Measurements from ENCODE around the gene SLC6A18.

The SLC6A18 gene

DNA sequence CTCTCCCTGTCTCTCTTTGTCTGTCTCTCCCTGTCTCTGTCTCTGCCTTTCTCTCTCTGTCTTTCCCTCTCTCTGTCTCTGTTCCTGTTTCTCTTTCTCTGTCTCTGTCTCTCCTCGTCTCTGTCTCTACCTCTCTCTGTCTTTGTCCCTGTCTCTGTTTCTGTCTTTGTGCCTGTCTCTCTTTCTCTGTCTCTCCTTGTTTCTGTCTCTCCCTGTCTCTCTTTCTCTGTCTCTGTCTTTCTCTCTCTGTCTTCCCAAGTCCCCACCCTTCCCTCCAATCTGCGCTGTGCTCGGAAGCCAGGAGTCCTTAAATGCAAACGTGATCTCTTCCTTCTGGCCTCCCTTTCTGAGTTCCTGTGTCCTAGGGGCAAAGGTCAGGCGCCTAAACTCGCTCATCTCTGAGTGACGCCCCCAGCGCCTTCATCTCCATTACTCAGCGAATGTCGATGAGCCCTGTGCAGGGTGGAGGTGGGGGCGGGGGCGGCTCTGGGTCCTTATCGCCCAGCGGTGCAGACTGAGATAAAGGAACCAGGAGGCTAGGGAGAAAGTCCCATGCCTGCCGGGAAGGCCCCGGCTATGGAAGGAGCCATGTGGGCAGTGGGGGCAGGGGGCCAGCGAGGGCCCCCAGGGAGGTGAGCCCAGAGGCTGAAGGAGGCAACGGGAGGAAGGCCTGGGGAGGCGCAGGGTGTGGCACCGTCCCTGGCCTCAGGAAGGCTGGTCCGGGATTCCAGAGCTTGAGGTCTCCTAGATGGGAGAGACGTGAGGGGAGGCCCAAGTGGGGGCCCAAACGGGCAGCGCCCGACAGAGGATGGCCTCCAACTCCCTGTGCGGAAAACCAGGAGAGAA, 25.3 kb upstream of the SLC6A18 start:
- no peaks in the 10 kb centered on the region for H3K9me3 ChIP-seq (replicated peaks; ENCODE audit: insufficient read depth, low read length)
- no peak overlapping the region for H3K4me2 ChIP-seq (ENCODE audit: low read depth, low read length)
- H3K9ac ChIP-seq (ENCODE audit: low read length) = no peak overlapping the region
- H3K79me2 ChIP-seq (ENCODE audit: low read length) = no peaks in the 10 kb centered on the region
- no peak overlapping the region for H3K27ac ChIP-seq (ENCODE audit: low read length)
- H3F3A ChIP-seq (ENCODE audit: insufficient read depth, low read length) = no peaks in the 10 kb centered on the region
- TF ChIP-seq, protein P1, sequence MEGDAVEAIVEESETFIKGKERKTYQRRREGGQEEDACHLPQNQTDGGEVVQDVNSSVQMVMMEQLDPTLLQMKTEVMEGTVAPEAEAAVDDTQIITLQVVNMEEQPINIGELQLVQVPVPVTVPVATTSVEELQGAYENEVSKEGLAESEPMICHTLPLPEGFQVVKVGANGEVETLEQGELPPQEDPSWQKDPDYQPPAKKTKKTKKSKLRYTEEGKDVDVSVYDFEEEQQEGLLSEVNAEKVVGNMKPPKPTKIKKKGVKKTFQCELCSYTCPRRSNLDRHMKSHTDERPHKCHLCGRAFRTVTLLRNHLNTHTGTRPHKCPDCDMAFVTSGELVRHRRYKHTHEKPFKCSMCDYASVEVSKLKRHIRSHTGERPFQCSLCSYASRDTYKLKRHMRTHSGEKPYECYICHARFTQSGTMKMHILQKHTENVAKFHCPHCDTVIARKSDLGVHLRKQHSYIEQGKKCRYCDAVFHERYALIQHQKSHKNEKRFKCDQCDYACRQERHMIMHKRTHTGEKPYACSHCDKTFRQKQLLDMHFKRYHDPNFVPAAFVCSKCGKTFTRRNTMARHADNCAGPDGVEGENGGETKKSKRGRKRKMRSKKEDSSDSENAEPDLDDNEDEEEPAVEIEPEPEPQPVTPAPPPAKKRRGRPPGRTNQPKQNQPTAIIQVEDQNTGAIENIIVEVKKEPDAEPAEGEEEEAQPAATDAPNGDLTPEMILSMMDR (IDR thresholded peaks at IDR 0.05; ENCODE audit: low read length) = no peak
- TF ChIP-seq EZH2phosphoT487 (IDR thresholded peaks at IDR 0.05; ENCODE audit: low read length) (no peak), EZH2 (optimal IDR thresholded peaks at IDR 0.05; ENCODE audit: low read depth, low read length) (no peak)
- no peak for DNase-seq
- no peaks in the 10 kb centered on the region for H3K9me2 ChIP-seq (replicated peaks; ENCODE audit: insufficient read depth, low read length)
- no peaks in the 10 kb centered on the region for H4K20me1 ChIP-seq (ENCODE audit: insufficient read depth, low read length)
- peaks cover 32% of the 10 kb centered on the region for H3K27me3 ChIP-seq (replicated peaks; ENCODE audit: insufficient read depth, low read length)
- H3K4me1 ChIP-seq (ENCODE audit: low read length) = no peaks in the 10 kb centered on the region
- no peaks in the 10 kb centered on the region for H3K36me3 ChIP-seq (replicated peaks; ENCODE audit: insufficient read depth, low read length)
- no peak overlapping the region for H3K4me3 ChIP-seq (ENCODE audit: low read length)
- no peak overlapping the region for H2AFZ ChIP-seq (ENCODE audit: low read length)

DNA sequence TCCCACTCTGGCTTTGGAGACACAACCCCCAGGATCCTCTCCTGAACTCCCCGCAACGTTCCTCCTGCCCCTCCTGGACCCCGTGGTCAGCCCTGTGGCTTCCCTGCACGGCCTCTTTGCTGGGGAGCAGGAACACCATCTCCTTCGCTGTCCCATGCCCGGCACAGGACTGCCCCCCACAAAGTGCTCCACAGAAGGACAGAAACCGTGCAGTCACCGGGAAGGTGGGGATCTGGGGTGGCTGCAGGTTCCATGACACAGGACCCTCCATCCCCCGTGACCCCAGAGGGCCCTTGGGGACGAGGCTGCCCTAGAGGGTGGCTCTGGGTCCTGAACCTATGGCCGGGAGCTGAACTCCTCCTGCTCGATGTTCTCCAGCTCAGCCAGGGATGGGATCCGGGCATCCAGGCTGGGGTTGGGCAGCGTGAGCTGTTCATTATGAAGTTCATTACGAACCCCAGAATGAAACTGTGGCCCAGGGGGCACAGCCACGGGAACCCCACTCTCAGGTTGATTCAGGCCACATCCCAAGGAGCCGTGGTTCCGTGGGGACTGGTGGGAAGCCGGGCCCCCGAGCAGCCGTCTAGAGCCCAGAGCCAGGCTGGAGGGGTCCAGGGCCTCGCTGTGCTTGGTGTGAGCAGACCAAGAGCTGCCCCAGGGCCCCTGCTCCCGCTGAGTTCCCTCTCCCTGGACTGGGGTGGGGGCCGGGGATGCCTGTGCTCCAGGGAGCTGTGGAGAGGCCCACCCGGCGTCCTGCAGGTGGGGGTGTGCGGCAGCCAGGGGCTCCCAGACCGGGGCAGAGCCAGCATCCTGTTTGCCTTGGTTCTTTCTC, 24.5 kb upstream of the SLC6A18 start:
- Histone ChIP-seq H3K27me3 (replicated peaks; ENCODE audit: insufficient read depth, low read length) (peaks cover 32% of the 10 kb centered on the region), H3K4me1 (ENCODE audit: low read length) (no peaks in the 10 kb centered on the region), H3K4me3 (ENCODE audit: low read length) (no peak overlapping the region), H3K9ac (ENCODE audit: low read length) (no peak overlapping the region), H3K4me2 (ENCODE audit: low read depth, low read length) (no peak overlapping the region), H3K27ac (ENCODE audit: low read length) (no peak overlapping the region), H3F3A (ENCODE audit: insufficient read depth, low read length) (no peaks in the 10 kb centered on the region), H3K9me2 (replicated peaks; ENCODE audit: insufficient read depth, low read length) (no peaks in the 10 kb centered on the region), H4K20me1 (ENCODE audit: insufficient read depth, low read length) (no peaks in the 10 kb centered on the region), H3K79me2 (ENCODE audit: low read length) (no peaks in the 10 kb centered on the region), H3K36me3 (replicated peaks; ENCODE audit: insufficient read depth, low read length) (no peaks in the 10 kb centered on the region), H3K9me3 (replicated peaks; ENCODE audit: insufficient read depth, low read length) (no peaks in the 10 kb centered on the region), H2AFZ (ENCODE audit: low read length) (no peak overlapping the region)
- no peak for DNase-seq
- TF ChIP-seq, protein P1 (IDR thresholded peaks at IDR 0.05; ENCODE audit: low read length) = no peak
- TF ChIP-seq EZH2 (optimal IDR thresholded peaks at IDR 0.05; ENCODE audit: low read depth, low read length) (no peak), EZH2phosphoT487 (IDR thresholded peaks at IDR 0.05; ENCODE audit: low read length) (no peak)

DNA sequence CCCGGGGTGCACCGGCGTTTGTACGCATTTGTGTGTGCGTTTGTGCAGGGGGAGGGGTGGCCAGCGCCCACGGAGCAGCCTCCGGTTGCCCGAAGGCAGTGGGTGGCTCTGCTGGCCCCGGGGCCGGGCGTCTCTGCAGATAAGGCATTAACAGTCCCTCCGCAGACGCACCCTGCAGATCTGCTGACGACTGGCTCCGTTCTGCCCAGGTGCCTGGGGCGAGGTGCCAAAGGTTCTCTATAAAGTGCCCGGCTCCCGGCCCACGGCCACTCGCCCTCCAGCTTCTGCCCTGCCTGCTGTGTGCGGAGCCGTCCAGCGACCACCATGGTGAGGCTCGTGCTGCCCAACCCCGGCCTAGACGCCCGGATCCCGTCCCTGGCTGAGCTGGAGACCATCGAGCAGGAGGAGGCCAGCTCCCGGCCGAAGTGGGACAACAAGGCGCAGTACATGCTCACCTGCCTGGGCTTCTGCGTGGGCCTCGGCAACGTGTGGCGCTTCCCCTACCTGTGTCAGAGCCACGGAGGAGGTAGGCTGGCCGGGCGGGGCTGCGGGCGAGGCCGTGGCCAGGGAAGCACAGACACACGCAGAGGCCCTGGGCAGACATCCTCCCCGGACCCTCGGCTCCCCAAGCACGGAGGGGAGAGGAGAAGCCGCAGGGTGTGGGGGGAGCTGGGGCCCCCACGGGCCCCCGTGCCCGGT, 23.7 kb upstream of the SLC6A18 start, which contains the start of gene SLC6A19:
Gene SLC6A19, plus strand, starts transcription at position 269 of the 699 bp plus-strand sequence. Its CDS starts 56 bp downstream, at position 325.
- Histone ChIP-seq H3K79me2 (ENCODE audit: low read length) (no peaks in the 10 kb centered on the region), H3K4me1 (ENCODE audit: low read length) (no peaks in the 10 kb centered on the region), H3K9ac (ENCODE audit: low read length) (no peak within 1 kb of the TSS), H3K27ac (ENCODE audit: low read length) (no peak within 1 kb of the TSS), H3K9me3 (replicated peaks; ENCODE audit: insufficient read depth, low read length) (no peaks in the 10 kb centered on the region), H3K9me2 (replicated peaks; ENCODE audit: insufficient read depth, low read length) (no peaks in the 10 kb centered on the region), H3K36me3 (replicated peaks; ENCODE audit: insufficient read depth, low read length) (no peaks in the 10 kb centered on the region), H3K4me3 (ENCODE audit: low read length) (no peak within 1 kb of the TSS), H3K27me3 (replicated peaks; ENCODE audit: insufficient read depth, low read length) (peaks cover 32% of the 10 kb centered on the region), H3F3A (ENCODE audit: insufficient read depth, low read length) (no peaks in the 10 kb centered on the region), H4K20me1 (ENCODE audit: insufficient read depth, low read length) (no peaks in the 10 kb centered on the region), H2AFZ (ENCODE audit: low read length) (no peak within 1 kb of the TSS), H3K4me2 (ENCODE audit: low read depth, low read length) (no peak within 1 kb of the TSS)
- TF ChIP-seq, protein P1 (IDR thresholded peaks at IDR 0.05; ENCODE audit: low read length) = no peak
- no peak for TF ChIP-seq EZH2 (optimal IDR thresholded peaks at IDR 0.05; ENCODE audit: low read depth, low read length)
- no peak for TF ChIP-seq EZH2phosphoT487 (IDR thresholded peaks at IDR 0.05; ENCODE audit: low read length)
- no peak for DNase-seq
